HPDE6-E6E7 (cell line): ENCODE measurements around the gene SKIC8.

Source experiments
- DNase-seq: peaks from one replicate; pipeline ENCODE4 v3.0.0; 2011; ENCODE audit warnings: missing footprints; ENCODE audit errors: extremely low spot score

SKIC8 gene

GRCh38 chr15:78299101-78299930, at the start of gene SKIC8:
Gene SKIC8, minus strand, starts transcription at chr15:78299609. Its CDS starts 3,923 bp downstream, at chr15:78295686.
- DNase-seq, result peak; percentile 90

GRCh38 chr15:78347586-78348543, 48.5 kb upstream of the SKIC8 start:
- DNase-seq, result no peak

- DNase-seq, result no peak
These were observed 46.2 kb upstream of the SKIC8 start for GRCh38 chr15:78345396-78346125.

DNA sequence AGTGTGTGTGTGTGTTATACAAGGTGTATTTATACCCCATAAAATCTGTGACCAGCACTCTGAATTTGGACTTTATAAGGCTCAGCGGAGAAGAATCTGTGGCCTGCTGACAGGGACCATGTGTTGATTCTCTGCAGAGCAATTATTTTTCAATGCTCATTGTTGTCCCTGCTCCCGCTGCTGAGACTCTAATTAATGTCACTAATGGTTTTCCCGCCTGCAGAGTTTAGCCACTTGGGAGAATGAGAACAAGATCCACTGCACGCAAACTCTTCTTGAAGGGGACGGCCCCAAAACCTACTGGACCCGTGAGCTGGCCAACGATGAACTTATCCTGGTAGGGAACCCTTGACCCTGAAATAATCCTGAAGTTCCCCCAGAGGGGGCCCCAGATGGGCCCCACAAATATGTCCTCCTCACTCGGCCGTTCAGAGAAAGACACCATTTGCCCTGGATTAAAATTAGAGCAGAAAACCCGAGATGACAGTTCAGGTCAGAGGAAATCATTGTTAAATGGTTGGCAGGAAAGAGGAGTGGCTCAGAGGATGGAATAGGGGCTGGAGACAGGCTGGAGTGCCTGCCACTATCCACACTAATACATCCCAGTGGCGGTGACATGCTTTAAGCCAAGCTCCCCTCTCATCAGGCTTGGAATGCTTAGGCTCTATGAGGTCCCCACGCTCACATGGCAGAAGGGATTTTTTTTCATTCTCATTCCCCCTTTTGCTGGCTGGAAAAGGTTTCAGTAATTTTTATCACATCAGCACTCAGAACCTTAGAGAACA, 44.1 kb upstream of the SKIC8 start:
- no peak for DNase-seq

DNA sequence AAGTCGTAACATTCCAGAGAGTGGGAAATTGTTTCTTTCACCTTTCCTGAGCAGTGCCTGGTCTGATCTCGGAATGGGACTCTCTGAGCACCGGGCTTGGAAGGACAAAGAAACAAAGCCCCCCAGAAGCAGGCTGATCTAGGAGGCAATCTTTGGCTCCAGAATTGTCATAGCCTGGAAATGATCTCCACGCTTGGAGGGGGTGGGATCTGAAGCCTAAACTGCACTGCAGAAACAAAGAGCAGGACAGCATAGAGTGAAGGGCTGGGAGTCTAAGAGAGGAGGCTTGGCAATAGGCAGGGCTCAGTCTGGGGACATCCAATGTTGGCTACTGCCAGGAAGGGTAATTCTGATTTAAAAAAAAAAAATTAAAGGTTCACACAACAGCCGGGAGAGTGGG, 42.6 kb upstream of the SKIC8 start:
- no peak for DNase-seq

DNA sequence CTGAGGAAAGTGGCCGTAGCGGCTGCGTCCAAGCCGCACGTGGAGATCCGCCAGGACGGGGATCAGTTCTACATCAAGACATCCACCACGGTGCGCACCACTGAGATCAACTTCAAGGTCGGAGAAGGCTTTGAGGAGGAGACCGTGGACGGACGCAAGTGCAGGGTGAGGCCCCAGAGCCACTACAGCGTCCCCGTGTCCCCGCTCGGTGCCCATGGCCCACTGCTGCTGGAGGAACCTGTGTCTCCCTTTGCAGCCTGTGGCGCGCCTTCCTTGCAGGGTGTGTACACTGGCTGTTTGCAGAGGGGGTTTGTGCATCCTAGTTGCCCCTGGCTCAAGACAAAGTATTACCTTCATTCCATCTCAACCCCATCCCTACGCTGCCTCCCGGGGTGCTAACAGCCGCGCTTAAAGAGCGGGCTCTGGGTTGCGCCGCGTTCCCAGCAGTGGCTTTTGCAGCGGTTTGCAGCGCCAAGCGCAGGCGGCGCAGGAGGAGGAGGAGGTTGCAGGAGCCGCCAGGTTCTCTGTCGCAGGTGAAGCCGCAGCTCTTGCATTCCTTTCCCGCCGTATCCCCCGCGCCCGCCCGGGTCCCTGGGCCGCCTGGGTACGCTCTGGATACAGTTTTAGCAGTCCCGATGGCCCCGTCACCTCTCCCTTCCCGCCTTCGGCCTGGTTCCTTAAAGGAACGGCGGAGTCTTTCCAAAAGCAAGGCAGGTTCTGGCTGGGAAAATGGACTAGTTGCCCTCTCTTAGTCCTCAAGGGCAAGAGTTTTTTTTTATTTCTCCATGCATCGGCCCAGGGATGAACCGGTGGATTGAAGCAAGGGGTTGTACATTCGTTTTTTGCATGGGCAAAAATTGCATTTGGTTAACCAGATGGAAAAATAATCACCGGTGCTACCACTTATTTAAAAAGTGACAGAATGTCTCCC, 41.9 kb upstream of the SKIC8 start:
- no peak for DNase-seq

GRCh38 chr15:78340231-78341056, 41.0 kb upstream of the SKIC8 start, which contains the start of gene CRABP1:
Gene CRABP1, plus strand, starts transcription at chr15:78340353. Its CDS starts 76 bp downstream, at chr15:78340429.
- DNase-seq, result no peak

GRCh38 chr15:78339559-78339958, 40.1 kb upstream of the SKIC8 start:
- DNase-seq, result no peak

DNA sequence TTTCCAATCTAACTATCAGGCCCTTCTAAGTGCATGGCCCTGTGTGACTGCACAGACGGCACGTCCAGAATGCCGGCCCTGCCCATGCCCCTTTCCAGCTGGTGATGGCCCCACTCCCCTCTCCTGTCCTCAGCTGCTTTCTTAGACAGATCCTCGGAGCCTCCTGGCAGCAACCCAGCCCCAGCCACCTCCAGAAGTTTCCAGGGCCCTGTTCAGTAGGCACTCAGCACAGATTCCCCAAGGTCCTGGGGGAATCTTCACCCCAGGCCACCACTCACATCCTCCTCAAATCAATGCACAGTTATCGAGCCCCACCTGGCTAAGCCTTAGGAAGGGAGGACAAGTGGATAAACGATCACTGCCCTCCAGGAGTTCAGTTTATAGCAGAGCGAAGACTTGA, 39.4 kb upstream of the SKIC8 start:
- DNase-seq, result no peak

- DNase-seq, result no peak
These were observed 36.6 kb upstream of the SKIC8 start for GRCh38 chr15:78335985-78336384.

DNA sequence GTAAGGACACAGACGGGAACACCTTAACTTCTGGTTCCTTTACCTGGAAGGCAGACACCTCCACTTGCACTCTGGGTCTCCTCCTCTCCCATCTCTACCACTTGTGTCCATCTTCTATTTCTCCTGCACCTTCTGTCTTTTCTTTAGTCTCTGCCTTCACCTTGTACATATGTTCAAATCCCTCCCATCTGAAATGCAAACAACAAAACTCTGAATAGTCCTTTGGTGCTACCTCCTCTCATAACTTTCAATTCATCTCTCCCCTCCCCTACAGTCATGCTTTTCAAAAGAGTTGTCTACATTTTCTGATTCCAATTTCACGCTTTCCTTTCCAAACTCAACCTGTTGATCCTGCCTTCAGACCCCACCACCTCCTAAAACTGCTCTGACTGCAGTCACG, 35.4 kb upstream of the SKIC8 start:
- DNase-seq, result no peak

DNA sequence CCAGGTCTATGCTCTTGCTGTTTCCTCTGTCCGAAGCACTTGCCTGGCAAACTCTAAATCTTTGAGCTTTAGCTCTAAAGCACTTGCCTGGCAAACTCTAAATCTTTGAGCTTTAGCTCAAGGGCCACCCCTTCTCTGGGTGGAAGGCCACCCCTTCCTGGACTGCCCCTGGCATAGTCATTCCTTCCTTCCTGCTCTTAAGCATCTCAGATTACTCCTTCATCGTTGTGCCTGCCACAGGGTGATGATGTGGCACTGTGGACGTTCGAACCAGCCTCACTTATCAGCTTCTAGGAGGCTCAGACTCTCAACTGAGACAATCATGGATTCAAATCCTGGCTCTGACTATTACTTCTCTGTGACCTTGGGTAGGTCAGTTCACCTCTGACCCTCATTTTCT, 30.2 kb upstream of the SKIC8 start:
- no peak for DNase-seq

DNA sequence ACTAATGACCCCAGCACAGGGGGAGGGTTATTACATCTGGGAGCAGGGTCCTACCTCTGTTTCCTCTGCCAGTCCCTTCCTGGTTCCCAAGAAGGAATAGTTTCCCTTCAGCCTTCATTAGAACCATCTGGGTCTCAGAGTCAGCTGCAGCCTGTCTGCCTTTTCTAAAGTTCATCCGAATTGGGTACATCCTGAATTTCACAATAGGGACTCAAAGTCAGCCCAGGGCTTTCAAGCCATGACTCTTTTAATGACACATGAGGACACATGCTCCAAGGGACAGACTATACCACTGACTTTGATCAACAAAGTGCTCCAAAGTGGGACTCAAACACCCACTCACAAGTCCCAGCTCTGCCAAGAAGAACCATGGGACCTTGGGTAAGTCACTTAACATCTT, 28.1 kb upstream of the SKIC8 start:
- DNase-seq, result no peak

- no peak for DNase-seq
These were observed 25.9 kb upstream of the SKIC8 start for GRCh38 chr15:78325092-78325843.

DNA sequence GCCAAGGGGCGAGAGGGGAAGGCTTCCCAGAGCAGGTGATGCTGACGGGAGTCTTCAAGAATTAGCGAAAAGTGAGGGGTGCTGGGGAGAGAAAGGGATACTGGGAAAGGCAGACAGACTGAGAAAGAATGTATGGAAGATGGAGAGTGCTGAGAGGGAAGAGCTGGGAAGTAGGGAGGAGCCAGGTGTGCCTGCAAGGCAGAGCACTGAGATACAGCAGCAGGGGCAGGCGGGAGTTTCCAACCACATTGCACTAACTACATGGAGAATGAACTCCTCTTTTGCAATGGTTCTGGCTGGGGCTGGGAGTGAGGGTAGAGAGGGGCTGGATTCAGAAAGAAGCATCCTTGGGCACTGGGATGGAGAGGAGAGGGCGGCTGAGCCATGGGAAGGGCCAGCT, 24.7 kb upstream of the SKIC8 start:
- no peak for DNase-seq

DNA sequence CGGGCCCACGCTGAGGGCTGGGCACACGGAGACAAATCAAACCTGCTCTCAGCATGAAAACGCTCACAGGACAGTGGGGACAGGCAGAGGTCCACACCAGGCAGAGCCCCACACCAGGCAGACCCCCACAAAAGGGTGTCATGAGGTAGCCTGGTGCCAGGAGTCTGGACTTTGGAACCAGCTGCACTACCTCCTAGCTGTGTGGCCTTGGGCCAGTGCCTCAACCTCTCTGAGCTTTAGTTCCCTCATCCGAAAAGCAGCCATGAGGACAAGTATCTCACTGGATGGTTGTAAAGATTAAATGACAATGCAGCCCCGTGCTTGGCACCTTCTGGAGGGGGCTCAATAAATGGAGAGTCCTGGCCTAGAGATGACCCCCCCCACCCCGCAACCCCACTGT, 24.3 kb upstream of the SKIC8 start:
- no peak for DNase-seq

DNA sequence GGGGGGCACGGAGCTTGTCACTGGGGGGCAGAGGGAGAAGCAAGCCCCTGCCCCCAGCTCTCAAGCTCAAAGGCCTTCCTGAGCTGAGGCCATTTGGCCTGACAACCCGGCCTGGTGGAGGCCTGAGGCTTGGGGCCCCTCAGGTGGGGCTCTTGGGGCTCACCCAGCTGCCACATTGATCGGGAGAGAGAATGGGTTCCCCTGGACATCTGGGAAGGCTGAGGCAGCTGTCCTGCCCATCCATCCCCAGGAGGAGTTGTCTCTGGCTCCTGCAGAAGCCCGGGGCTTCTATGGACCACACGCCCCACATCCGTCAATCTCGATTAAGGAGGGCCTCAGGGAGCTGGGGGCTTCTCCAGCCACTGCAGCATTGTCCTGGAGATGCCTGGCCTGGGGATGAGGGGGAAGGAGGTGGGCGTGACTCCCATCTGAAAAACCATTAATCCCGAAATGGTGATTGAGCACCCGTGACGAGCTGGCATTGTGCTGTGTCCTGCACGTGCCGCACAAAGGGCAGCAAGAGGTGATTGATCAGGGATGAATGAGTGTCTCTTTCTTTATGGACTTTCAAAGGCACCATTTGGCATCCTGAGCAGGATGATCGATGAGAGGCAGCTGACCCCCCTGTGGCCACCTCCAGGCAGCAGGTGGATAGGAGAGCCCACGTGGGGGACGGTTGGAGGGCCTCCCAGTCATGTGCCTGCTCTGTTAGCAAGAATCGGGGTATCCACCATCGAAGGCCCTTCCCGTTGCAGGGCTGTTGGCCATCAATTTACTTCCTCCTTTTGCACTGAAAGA, 23.5 kb upstream of the SKIC8 start:
- DNase-seq, result no peak

DNA sequence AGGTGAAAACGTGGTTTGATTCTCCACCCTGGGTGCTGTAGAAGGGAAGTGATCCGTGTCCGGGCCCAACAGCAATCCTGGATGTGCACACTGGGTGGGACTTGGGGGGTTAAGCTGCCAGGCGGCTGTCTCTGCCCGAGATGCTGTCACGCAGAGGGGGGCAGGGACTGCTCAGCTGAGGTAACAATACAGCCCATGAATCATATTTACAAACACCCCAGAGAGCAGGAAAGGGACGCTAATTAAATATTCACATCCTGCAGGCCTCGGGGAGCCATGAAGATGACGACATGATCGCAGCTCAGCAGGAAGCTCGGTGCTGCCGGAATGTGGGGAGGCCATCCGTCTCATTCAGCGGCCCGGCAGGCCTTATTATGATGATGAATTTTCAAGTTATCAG, 22.8 kb upstream of the SKIC8 start:
- DNase-seq, result peak; percentile 49
